Keratinocyte (primary cell): ENCODE results near the gene SYNE1. TPM values are rescaled to one million over a fixed set of nuclear protein-coding genes. Genes with fewer than 3 reads are reported as not detected.

Experiments used
- DNase-seq: peaks from one replicate; pipeline ENCODE4 v3.0.0-alpha.2; 2011; ENCODE audit warnings: low read depth, missing footprints, low spot score
- FAIRE-seq: peaks from 2 replicates; lab custom pipeline; 2011; peaks lifted over from hg19 to GRCh38; lab: Jason Lieb, UNC
- H2AFZ ChIP-seq: 2 replicates; pipeline ENCODE4 v1.6.0; 2012; ENCODE audit warnings: low read length, control low read depth, inconsistent platforms; ENCODE audit not compliant: control insufficient read depth
- H3K27ac ChIP-seq: 2 replicates; pipeline ENCODE4 v1.5.1; 2011; ENCODE audit warnings: low read length; ENCODE audit not compliant: control insufficient read depth, insufficient read depth
- H3K27me3 ChIP-seq: 3 replicates; pipeline ENCODE4 v1.6.0; 2011; ENCODE audit warnings: low read length; ENCODE audit not compliant: control insufficient read depth, insufficient read depth; ENCODE audit errors: extremely low read depth
- H3K36me3 ChIP-seq, 2 experiments: 2 replicates in 1 of 2; 3 replicates in 1 of 2; pipeline ENCODE4 v1.5.1; 2011; ENCODE audit warnings: low read length in 2 of 2, mild to moderate bottlenecking in 1 of 2; ENCODE audit not compliant: control insufficient read depth in 2 of 2, insufficient read depth in 2 of 2; ENCODE audit errors: extremely low read depth in 1 of 2
- H3K4me1 ChIP-seq: 3 replicates; pipeline ENCODE4 v1.5.1; 2011; ENCODE audit warnings: low read length; ENCODE audit not compliant: control insufficient read depth, insufficient read depth; ENCODE audit errors: extremely low read depth
- H3K4me2 ChIP-seq: 3 replicates; pipeline ENCODE4 v1.6.0; 2011; ENCODE audit warnings: low read depth, low read length; ENCODE audit not compliant: control insufficient read depth, insufficient read depth; ENCODE audit errors: extremely low read depth
- H3K4me3 ChIP-seq, 3 experiments: fragments of 200-600 bp in 1 of 3; sonication (generic) in 1 of 3; 2 replicates in 2 of 3; 3 replicates in 1 of 3; pipeline ENCODE4 v1.5.1; 2011 to 2016; ENCODE audit warnings: low read length in 3 of 3, mild to moderate bottlenecking in 3 of 3, control low read depth in 2 of 3, inconsistent platforms in 1 of 3, low read depth in 1 of 3, mixed read lengths in 1 of 3, mixed run types in 1 of 3, moderate library complexity in 1 of 3; ENCODE audit not compliant: control insufficient read depth in 2 of 3, insufficient read depth in 2 of 3; ENCODE audit errors: extremely low read depth in 1 of 3
- H3K79me2 ChIP-seq: 2 replicates; pipeline ENCODE4 v1.6.0; 2012; ENCODE audit warnings: low read length; ENCODE audit not compliant: control insufficient read depth, insufficient read depth
- H3K9ac ChIP-seq: 3 replicates; pipeline ENCODE4 v1.6.0; 2011; ENCODE audit warnings: low read length; ENCODE audit not compliant: control insufficient read depth, insufficient read depth; ENCODE audit errors: extremely low read depth
- H3K9me1 ChIP-seq: 3 replicates; pipeline ENCODE4 v1.6.0; 2011; ENCODE audit warnings: low read length; ENCODE audit not compliant: control insufficient read depth, insufficient read depth; ENCODE audit errors: extremely low read depth
- H3K9me3 ChIP-seq: 2 replicates; pipeline ENCODE4 v1.5.1; 2012; ENCODE audit warnings: low read depth, low read length; ENCODE audit not compliant: control insufficient read depth
- H4K20me1 ChIP-seq: 3 replicates; pipeline ENCODE4 v1.6.0; 2011; ENCODE audit warnings: low read length; ENCODE audit not compliant: control insufficient read depth, insufficient read depth; ENCODE audit errors: extremely low read depth
- EZH2 ChIP-seq: IDR thresholded peaks from one replicate; pipeline ENCODE4 v1.6.1; 2012; ENCODE audit warnings: inconsistent platforms, mild to moderate bottlenecking, low read length, moderate library complexity
- dilution Hi-C: fragments of 300-500 bp; cut with MboI; formaldehyde crosslinking; loops from one replicate; pipeline ENCODE4 v1.7.0; 2020; ENCODE audit warnings: low sequenced_read_pairs; ENCODE audit not compliant: extremely low pct_ligation_motif_present
- polyA plus RNA-seq, 5 experiments: library from polyadenylated mRNA; depleted of rRNA in 3 of 5; stranded (reverse) in 3 of 5; stranded (forward) in 1 of 5; unstranded in 1 of 5; fragments of >200 nt; gene quantifications; 1 replicate in 1 of 5; 2 replicates in 3 of 5; 3 replicates in 1 of 5; pipeline versions ENCODE4 v1.2.1 to v1.2.3, GENCODE V29; 2011 to 2012; ENCODE audit warnings: missing spikeins in 2 of 5, low read depth in 1 of 5, low replicate concordance in 1 of 5
- TF ChIP-seq, protein P1 (sequence below), 3 experiments: IDR thresholded peaks in 1 of 3; conservative IDR thresholded peaks in 1 of 3; optimal IDR thresholded peaks in 1 of 3; 2 replicates in 2 of 3; 3 replicates in 1 of 3; pipeline versions ENCODE3 to v1.5.1; 2011; ENCODE audit warnings: low read length in 3 of 3, mild to moderate bottlenecking in 3 of 3, moderate library complexity in 2 of 3, control low read depth in 1 of 3, inconsistent platforms in 1 of 3; ENCODE audit not compliant: insufficient read depth in 2 of 3; ENCODE audit errors: extremely low read depth in 1 of 3

Gene SYNE1
- polyA plus RNA-seq, 1 donor (not counting 4 experiments of a cell fraction or from before 2014, with no cell fraction given), result 4.0 TPM

DNA sequence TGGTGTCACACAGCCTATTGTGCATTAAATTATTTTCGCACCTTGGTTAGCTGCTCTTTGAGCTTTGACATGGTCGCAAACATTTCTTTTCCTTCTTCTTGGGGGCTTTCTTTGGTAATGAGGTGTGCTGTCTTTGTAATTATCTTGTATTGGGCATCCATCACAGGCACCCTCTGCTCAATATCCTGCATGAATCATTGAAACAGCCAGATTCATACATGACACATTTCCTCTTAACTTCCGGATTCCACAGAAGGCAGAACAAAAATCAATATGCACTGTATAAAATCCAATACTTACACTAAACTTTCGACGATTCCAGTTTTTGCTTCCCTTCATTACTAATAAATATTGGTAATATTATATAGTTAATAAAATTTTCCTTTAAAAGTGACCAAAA is 175.6 kb downstream of the SYNE1 start:
- H3K4me1 ChIP-seq, result no peaks in the 10 kb centered on the region
- H3K4me3 ChIP-seq, result no peak overlapping the region
- H4K20me1 ChIP-seq, result no peaks in the 10 kb centered on the region
- dilution Hi-C loops, result no loop called here
- H3K79me2 ChIP-seq, result no peaks in the 10 kb centered on the region
- H2AFZ ChIP-seq, result no peak overlapping the region
- no peak overlapping the region for H3K4me2 ChIP-seq
- H3K27ac ChIP-seq, result no peak overlapping the region
- peak; percentile 73 for FAIRE-seq
- no peaks in the 10 kb centered on the region for H3K9me1 ChIP-seq
- TF ChIP-seq EZH2, result no peak
- TF ChIP-seq, protein P1, sequence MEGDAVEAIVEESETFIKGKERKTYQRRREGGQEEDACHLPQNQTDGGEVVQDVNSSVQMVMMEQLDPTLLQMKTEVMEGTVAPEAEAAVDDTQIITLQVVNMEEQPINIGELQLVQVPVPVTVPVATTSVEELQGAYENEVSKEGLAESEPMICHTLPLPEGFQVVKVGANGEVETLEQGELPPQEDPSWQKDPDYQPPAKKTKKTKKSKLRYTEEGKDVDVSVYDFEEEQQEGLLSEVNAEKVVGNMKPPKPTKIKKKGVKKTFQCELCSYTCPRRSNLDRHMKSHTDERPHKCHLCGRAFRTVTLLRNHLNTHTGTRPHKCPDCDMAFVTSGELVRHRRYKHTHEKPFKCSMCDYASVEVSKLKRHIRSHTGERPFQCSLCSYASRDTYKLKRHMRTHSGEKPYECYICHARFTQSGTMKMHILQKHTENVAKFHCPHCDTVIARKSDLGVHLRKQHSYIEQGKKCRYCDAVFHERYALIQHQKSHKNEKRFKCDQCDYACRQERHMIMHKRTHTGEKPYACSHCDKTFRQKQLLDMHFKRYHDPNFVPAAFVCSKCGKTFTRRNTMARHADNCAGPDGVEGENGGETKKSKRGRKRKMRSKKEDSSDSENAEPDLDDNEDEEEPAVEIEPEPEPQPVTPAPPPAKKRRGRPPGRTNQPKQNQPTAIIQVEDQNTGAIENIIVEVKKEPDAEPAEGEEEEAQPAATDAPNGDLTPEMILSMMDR (optimal IDR thresholded peaks at IDR 0.05 in 1 of 3, IDR thresholded peaks at IDR 0.05 in 1 of 3, conservative IDR thresholded peaks at IDR 0.05 in 1 of 3; ENCODE audit: extremely low read depth in 1 of 3, insufficient read depth in 2 of 3, low read length in 3 of 3), result no peak
- H3K9ac ChIP-seq, result no peak overlapping the region
- no peaks in the 10 kb centered on the region for H3K9me3 ChIP-seq
- DNase-seq, result no peak
- no peaks in the 10 kb centered on the region for H3K36me3 ChIP-seq
- H3K27me3 ChIP-seq, result no peaks in the 10 kb centered on the region

DNA sequence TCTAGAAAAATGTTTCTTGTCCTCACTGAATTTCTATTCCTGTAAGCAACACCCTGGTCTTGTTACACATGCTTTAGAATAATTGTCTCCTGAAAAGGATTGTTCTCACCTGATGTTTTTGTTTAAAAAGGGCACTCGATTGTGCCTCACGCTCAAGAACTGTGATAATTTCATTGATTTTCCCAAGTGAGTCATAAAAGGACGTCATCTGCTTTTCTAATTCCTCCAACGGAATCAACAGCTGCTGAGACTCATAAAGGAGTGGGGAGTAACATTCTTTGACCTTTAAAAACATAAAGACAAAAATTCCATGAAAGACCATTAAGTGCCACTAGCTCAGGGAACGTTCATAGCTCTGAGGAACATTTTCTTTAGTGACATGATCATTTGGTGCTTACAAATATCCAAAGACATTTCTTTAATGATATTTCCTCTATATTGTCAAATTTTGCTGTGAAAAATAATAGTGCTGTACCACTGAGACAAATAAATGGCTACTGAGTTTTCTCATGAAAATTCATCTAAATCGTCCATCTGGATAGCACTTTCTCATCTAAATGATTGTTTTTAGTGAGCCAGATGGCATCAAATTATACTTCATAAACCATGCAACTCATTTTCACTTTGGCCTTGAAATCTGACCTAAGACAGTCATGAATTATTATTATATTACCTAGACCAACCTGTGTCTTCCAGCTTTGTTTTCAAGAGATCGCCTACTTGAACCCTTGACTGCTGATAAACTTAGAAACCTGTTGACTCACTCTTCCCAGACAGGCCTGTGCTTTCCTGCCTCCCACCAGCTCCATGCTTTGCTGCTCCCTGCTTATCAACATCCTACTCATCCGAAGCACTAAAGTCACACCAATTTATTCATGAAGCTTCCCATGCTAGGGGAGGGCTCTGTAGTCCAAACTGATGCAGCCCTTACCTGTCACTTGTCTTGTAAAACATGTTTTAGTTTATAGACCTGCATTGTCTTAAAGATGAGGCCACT is 178.2 kb downstream of the SYNE1 start:
- no peak for DNase-seq
- FAIRE-seq, result no peak
- Histone ChIP-seq H3K36me3 (no peaks in the 10 kb centered on the region), H3K27ac (no peak overlapping the region), H3K9me3 (no peaks in the 10 kb centered on the region), H3K4me1 (no peaks in the 10 kb centered on the region), H3K79me2 (no peaks in the 10 kb centered on the region), H3K4me2 (no peak overlapping the region), H4K20me1 (no peaks in the 10 kb centered on the region), H2AFZ (no peak overlapping the region), H3K4me3 (no peak overlapping the region), H3K9me1 (no peaks in the 10 kb centered on the region), H3K27me3 (no peaks in the 10 kb centered on the region), H3K9ac (no peak overlapping the region)
- dilution Hi-C loops, result no loop called here
- no peak for TF ChIP-seq EZH2
